Measurements from ENCODE around the gene AGPAT3. TPM values are rescaled to one million over a fixed set of nuclear protein-coding genes. Genes with fewer than 3 reads are reported as not detected.

AGPAT3 gene
- total RNA-seq, 1 donor: 63.5 TPM

DNA sequence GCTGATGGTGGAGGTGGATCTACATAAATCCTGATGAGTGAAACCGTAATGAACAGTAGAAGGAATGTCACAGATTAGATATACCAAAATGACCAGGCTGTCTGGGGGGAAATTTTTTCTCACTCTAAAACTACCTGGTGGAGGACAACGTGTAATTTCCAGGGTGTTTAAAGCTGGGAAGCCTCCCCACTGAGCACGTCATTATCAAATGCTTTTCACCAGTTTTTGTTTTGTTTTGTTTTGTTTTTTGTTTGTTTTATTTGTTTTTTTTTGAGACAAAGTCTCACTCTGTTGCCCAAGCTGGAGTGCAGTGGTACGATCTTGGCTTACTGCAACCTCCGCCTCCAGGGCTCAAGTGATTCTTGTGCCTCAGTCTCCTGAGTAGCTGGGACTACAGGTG, 11.6 kb downstream of the AGPAT3 start:
- DNase-seq (ENCODE audit: low read depth): no peak
- TF ChIP-seq, protein P1, sequence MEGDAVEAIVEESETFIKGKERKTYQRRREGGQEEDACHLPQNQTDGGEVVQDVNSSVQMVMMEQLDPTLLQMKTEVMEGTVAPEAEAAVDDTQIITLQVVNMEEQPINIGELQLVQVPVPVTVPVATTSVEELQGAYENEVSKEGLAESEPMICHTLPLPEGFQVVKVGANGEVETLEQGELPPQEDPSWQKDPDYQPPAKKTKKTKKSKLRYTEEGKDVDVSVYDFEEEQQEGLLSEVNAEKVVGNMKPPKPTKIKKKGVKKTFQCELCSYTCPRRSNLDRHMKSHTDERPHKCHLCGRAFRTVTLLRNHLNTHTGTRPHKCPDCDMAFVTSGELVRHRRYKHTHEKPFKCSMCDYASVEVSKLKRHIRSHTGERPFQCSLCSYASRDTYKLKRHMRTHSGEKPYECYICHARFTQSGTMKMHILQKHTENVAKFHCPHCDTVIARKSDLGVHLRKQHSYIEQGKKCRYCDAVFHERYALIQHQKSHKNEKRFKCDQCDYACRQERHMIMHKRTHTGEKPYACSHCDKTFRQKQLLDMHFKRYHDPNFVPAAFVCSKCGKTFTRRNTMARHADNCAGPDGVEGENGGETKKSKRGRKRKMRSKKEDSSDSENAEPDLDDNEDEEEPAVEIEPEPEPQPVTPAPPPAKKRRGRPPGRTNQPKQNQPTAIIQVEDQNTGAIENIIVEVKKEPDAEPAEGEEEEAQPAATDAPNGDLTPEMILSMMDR (IDR thresholded peaks at IDR 0.05; ENCODE audit: insufficient read depth, low read depth, low read length): no peak
- H3K4me3 ChIP-seq (ENCODE audit: low read depth, low read length): no peak overlapping the region

DNA sequence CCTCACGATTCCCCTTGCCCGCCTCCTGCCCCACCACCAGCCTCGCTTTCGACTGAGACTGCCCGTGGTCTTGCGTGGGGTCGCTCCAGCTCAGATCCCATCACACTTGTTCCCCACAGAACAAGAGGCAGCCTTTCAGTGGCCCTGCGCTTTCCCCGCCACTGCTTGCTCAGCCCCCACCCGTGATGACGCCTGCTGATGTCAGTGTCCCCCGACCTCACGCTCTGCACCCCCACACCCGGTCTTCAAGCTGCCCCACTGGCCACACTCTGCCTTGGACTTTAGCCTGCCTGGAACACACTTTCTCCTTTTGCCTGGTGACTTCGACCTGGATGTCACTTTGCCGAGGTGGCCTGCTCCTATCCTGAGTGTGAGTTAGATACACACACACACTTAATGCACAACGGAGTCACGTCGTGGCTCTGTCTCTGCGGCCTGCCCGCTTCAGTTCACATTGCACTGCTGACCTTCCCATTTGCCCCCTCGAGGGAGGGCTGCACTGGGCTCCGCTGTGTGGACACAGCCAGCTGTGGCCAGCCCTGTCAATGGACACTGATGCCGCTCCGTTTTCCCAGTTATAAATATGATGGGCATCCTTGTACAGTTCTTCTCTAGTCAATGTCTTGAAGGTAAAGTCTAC, 13.0 kb downstream of the AGPAT3 start:
- no peak for DNase-seq (ENCODE audit: low read depth)
- TF ChIP-seq, protein P1 (IDR thresholded peaks at IDR 0.05; ENCODE audit: insufficient read depth, low read depth, low read length): no peak
- H3K4me3 ChIP-seq (ENCODE audit: low read depth, low read length): no peak overlapping the region

DNA sequence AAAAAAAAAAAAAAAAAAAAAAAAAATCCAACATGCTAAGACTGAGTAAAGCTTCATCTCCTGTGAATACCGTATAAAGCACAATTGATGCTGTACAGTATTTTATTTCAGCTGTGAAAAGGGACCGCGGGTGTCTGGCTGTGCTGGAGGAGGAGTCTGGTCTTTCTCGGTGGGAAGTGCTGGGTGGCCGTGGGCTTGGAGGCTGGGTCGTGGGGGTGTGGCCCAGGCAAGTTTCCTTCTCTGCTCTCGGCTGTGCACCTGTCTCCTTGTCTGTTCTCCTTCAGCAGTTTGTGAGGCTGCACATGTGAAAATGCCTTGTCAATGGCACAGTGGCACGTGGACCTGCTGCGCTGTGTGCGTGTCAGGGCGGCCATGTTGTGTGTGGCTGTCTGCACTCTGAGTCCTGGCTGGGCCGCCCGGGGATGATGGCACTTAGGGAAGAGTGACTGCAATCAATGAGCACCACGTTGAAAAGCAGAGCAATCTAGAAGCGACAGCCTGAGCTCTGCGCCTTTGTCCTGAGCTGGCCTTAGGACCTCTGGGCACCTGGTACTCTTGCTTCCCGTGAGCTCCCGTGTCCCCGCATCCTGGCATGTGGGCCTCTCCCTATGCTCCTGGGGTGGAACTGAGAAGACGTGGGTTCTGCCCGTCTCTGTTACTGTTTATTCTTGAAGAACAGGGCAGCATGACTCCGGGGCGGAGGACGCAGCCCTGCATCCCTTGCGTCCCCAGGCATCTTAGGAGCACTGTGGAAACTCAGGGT, 14.5 kb downstream of the AGPAT3 start:
- no peak overlapping the region for H3K4me3 ChIP-seq (ENCODE audit: low read depth, low read length)
- no peak for DNase-seq (ENCODE audit: low read depth)
- TF ChIP-seq, protein P1 (IDR thresholded peaks at IDR 0.05; ENCODE audit: insufficient read depth, low read depth, low read length): no peak

DNA sequence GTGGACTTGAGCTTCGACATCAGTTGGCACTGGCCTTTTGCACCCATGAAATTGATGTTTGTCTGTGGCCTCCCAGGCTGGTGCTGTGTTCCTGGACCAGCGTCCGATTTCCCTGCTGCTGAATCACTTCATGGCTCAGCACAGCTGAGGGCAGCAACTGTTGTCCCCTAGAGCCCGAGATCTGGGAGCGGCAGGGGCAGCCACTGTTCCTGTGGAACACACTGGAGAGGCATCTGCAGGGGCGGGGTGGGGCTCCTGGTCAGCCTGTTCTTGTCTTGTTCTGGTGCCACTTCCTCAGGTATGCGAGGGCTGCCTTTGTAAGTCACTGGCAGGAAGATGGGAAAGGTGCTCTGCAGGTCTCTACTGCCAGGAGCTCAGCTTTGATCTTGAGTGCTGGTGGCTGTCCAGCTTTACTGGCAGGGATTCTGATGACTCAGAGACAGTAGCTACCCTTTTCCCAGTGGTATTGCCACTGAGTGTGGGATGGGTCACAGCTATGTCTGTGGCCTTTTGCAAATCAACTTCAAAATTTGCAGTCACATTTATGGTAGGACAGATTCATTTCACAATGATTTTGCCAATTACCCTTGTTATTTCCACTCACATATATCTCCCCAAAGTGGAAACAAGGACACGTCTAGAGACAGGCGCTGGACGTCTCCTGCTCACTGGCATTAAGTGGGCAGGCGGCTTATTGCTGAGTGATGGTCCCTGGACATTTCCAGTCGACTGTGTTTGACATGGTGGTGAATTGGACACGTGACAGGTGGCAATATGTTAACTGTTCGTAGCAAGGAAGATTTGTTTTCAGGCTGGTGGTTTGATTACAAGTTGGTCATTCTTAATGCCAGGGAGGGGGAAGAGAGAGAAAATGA, 15.3 kb downstream of the AGPAT3 start:
- TF ChIP-seq, protein P1 (IDR thresholded peaks at IDR 0.05; ENCODE audit: insufficient read depth, low read depth, low read length): no peak
- H3K4me3 ChIP-seq (ENCODE audit: low read depth, low read length): no peak overlapping the region
- no peak for DNase-seq (ENCODE audit: low read depth)

DNA sequence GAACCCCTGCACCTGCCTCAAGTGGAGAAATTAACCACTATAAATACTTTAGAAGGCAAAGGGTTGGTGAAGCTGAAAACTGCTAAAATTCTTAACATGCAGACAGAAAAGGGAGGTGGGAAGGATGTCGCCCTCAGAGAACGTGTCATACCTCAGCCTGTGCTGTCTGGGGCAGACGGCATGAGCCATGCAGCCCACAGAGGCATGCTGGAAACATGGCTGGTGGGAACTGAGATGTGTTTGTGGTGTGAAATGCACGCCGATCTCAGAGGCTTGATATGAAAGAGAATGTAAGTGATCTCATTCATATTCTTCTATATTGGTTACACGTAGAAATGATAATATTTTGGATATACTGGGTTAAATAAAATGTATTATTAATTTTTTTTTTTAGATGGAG, 16.3 kb downstream of the AGPAT3 start:
- no peak overlapping the region for H3K4me3 ChIP-seq (ENCODE audit: low read depth, low read length)
- TF ChIP-seq, protein P1 (IDR thresholded peaks at IDR 0.05; ENCODE audit: insufficient read depth, low read depth, low read length): no peak
- no peak for DNase-seq (ENCODE audit: low read depth)

DNA sequence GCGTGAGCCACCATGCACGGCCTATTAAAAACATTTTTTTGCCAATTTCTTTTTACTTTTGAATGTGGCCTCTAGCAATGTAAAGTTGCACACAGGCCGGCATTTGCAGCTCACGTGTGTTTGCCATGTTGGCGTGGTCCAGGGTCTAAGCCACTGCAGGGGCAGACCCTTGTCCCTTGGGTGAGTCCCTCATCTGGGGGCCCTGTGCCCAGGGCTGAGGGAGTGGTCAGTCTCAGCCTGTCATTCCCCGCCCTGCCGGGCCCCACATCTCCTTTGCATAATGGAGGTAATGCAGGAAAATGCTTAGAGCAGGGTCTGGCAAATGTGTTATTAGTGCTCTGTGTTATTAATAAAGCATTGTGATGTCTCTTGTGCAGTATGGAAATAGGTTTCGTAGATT, 16.9 kb downstream of the AGPAT3 start:
- TF ChIP-seq, protein P1 (IDR thresholded peaks at IDR 0.05; ENCODE audit: insufficient read depth, low read depth, low read length): no peak
- no peak for DNase-seq (ENCODE audit: low read depth)
- H3K4me3 ChIP-seq (ENCODE audit: low read depth, low read length): no peak overlapping the region
